Neural crest cell (in vitro differentiated cells): ENCODE data around the gene TSPAN32. TPM values are rescaled to one million over a fixed set of nuclear protein-coding genes. Genes with fewer than 3 reads are reported as not detected.

Experiments
- DNase-seq: peaks from one replicate; pipeline ENCODE4 v3.0.0; 2021; ENCODE audit warnings: low read depth, mixed read lengths, low spot score
- H3K27ac Mint-ChIP-seq: one replicate; pipeline ENCODE4 v1.8.0; 2021; ENCODE audit warnings: mild to moderate bottlenecking, mixed read lengths; ENCODE audit not compliant: unreplicated experiment
- H3K27me3 Mint-ChIP-seq: 2 replicates; pipeline ENCODE4 v1.8.0; 2021; ENCODE audit warnings: low read depth, mild to moderate bottlenecking, mixed read lengths
- H3K36me3 Mint-ChIP-seq: 2 replicates; pipeline ENCODE4 v1.8.0; 2021; ENCODE audit warnings: low read depth, mild to moderate bottlenecking, mixed read lengths
- H3K4me1 Mint-ChIP-seq: 2 replicates; pipeline ENCODE4 v1.8.0; 2021; ENCODE audit warnings: mixed read lengths
- H3K4me3 Mint-ChIP-seq: one replicate; pipeline ENCODE4 v1.8.0; 2021; ENCODE audit warnings: mild to moderate bottlenecking, mixed read lengths
- H3K9me3 Mint-ChIP-seq: 2 replicates; pipeline ENCODE4 v1.8.0; 2021; ENCODE audit warnings: mixed read lengths
- CTCF ChIP-seq: fragments of 200-600 bp; sonication (generic); conservative IDR thresholded peaks from 2 replicates; pipeline ENCODE4 v1.5.0; 2021; ENCODE audit warnings: antibody characterized with exemption, mild to moderate bottlenecking
- total RNA-seq: library from RNA; stranded (reverse); gene quantifications from 2 replicates; pipeline ENCODE4 v1.2.1, GENCODE V29; 2021

The TSPAN32 gene
- total RNA-seq, 1 donor from 2014 or later, result not detected

- Mint-ChIP-seq H3K4me3 (no peak overlapping the region), H3K9me3 (no peaks in the 10 kb centered on the region), H3K27ac (no peak overlapping the region), H3K4me1 (no peaks in the 10 kb centered on the region), H3K36me3 (no peaks in the 10 kb centered on the region), H3K27me3 (peaks cover 7% of the 10 kb centered on the region)
- no peak for TF ChIP-seq CTCF
- no peak for DNase-seq
These were observed 3.5 kb upstream of the TSPAN32 start for GRCh38 chr11:2298131-2298794.

- no peaks in the 10 kb centered on the region for H3K4me1 Mint-ChIP-seq
- no peak for DNase-seq
- H3K27me3 Mint-ChIP-seq, result peaks cover 3% of the 10 kb centered on the region
- no peaks in the 10 kb centered on the region for H3K9me3 Mint-ChIP-seq
- no peak overlapping the region for H3K27ac Mint-ChIP-seq
- no peak overlapping the region for H3K4me3 Mint-ChIP-seq
- peak; percentile 64 for TF ChIP-seq CTCF
- no peaks in the 10 kb centered on the region for H3K36me3 Mint-ChIP-seq
These were observed 2.7 kb upstream of the TSPAN32 start for GRCh38 chr11:2298795-2299761.

- Mint-ChIP-seq H3K4me1 (no peaks in the 10 kb centered on the region), H3K27me3 (peaks cover 3% of the 10 kb centered on the region)
- TF ChIP-seq CTCF, result no peak
These were observed 2.0 kb upstream of the TSPAN32 start for GRCh38 chr11:2299773-2300172.

GRCh38 chr11:2300290-2300935, 1.4 kb upstream of the TSPAN32 start:
- Mint-ChIP-seq H3K27me3 (peaks cover 3% of the 10 kb centered on the region), H3K9me3 (no peaks in the 10 kb centered on the region), H3K27ac (no peak overlapping the region), H3K36me3 (no peaks in the 10 kb centered on the region), H3K4me1 (no peaks in the 10 kb centered on the region), H3K4me3 (no peak overlapping the region)
- no peak for TF ChIP-seq CTCF
- DNase-seq, result no peak

More at GRCh38 chr11:2299773-2300172, 2.0 kb upstream of the TSPAN32 start:
- Mint-ChIP-seq H3K4me3 (no peak overlapping the region), H3K9me3 (no peaks in the 10 kb centered on the region), H3K36me3 (no peaks in the 10 kb centered on the region), H3K27ac (no peak overlapping the region)
- DNase-seq, result no peak

- Mint-ChIP-seq H3K4me1 (peaks cover 4% of the 10 kb centered on the region), H3K9me3 (no peaks in the 10 kb centered on the region), H3K4me3 (no peak overlapping the region), H3K27me3 (peaks cover 3% of the 10 kb centered on the region), H3K36me3 (no peaks in the 10 kb centered on the region), H3K27ac (no peak overlapping the region)
- TF ChIP-seq CTCF, result no peak
- no peak for DNase-seq
These were observed 730 bp upstream of the TSPAN32 start for GRCh38 chr11:2300936-2301630.
